Right renal pelvis (tissue), 4 donors: ENCODE data around the gene OPN1MW3. TPM values are rescaled to one million over a fixed set of nuclear protein-coding genes. Genes with fewer than 3 reads are reported as not detected.
"Not testable (repeated sequence)": the region's sequence is repeated elsewhere in the genome, so short reads cannot be mapped to it uniquely, and the experiment has no call there.

Experiments
- DNase-seq, 4 donors: peaks; one replicate each; pipeline ENCODE4 v3.0.0-alpha.2; 2013; ENCODE audit warnings: low read depth in 4 of 4, low spot score in 3 of 4, missing footprints in 1 of 4
- polyA plus RNA-seq, 4 donors: library from polyadenylated mRNA; unstranded; fragments of 120-200 nt; gene quantifications; one replicate each; pipeline ENCODE4 v1.2.1, GENCODE V29; 2013; ENCODE audit not compliant: insufficient read length in 4 of 4

OPN1MW3 gene
- polyA plus RNA-seq, 4 donors: not detected

DNA sequence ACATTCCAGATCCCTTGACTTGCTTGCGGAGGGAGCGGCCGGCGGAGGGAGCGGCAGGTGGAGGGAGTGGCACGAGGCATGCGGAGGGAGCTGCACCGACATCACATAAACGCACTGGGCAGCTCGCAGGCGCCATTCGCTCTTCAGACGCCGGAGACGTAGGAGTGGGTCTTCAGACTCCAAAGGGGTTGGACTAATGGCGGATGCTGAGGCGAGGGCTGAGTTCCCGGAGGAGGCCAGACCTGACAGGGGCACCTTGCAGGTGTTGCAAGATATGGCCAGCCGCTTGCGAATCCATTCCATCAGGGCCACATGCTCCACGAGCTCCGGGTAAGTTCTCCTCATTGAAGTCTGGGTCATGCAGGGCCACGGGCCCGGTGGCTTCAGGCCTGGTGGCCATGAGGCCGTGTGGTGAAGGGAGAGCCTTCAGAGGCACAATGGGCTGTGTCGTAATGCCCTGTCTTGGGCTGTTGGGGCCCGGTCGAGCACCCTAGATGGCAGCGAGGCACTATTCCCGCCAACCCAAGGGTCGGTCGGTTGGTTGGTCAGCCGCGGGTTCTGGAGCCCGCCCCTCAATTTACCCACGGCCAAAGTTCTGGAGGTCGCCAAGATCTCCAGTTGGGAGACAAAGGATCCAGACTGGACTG, 38.4 kb downstream of the OPN1MW3 start, which contains the start of gene TKTL1:
Gene TKTL1 (plus strand): TSS at position 132 of the 647 bp plus-strand sequence. CDS start 65 bp downstream, at position 197.
- no peak for DNase-seq

DNA sequence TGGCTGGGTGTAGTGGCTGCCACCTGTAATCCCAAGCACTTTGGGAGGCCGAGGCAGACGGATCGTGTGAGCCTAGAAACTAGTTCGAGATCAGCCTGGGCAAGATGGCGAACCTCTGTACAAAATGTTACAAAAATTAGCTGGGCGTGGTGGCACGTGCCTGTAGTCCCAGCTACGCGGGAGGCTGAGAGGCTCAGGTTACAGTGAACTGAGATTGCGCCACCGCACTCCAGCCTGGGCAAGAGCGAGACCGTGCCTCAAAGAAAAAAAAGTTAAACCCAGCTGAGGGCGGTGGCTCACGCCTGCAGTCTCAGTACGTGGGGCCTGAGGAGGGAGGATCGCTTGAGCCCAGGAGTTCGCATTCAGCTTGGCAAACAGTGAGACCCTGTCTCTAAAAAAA, 39.3 kb downstream of the OPN1MW3 start:
- no peak for DNase-seq

DNA sequence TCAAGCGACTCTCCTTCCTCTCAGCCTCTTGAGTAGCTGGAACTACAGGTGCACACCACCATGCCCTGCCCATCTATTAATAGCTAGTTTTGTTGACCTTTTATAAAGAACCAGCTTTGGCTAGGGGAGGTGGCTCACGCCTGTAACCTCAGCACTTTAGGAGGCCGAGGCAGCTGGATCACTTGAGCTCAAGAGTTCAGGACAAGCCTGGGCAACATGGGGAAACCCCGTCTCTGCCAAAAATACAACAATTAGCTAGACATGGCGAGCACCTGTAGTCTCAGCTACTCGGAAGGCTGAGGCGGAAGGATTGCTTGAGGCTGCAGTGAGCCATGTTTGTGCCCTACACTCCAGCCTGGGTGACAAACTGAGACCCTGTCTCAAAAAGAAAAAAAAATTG, 40.9 kb downstream of the OPN1MW3 start:
- DNase-seq: no peak

DNA sequence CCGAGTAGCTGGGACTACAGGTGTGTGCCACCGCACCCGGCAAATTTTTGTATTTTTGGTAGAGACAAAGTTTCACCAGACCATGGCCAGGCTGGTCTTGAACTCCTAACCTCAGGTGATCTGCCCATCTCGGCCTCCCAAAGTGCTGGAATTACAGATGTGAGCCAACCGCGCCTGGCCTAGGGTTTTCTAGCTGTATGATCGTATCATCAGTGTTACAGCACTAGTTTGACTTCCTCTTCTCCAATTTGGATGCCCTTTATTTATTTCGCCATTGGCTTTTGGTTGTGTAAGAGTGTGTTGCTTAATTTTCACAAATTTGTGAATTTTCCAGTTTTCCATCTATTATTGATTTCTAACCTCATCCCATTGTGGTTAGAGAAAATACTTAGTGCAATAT, 43.4 kb downstream of the OPN1MW3 start:
- no peak for DNase-seq

DNA sequence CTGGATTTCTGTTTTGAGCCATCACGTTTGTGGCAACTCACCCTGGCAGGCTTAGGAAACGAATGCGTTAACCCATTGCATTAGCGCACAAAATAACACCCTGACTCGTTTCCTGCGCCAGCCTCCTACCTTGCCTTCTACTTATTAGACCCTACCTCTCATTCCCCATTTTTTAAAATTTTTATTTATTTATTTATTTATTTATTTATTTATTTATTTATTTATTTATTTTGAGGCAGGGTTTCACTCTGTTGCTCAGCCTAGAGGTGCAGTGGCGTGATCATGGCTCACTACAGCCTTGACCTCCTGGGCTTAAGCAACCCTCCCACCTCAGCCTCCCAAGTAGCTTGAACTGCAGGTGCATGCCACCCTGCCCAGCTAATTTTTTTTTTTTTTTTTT, 45.6 kb downstream of the OPN1MW3 start:
- DNase-seq: not testable (repeated sequence)

DNA sequence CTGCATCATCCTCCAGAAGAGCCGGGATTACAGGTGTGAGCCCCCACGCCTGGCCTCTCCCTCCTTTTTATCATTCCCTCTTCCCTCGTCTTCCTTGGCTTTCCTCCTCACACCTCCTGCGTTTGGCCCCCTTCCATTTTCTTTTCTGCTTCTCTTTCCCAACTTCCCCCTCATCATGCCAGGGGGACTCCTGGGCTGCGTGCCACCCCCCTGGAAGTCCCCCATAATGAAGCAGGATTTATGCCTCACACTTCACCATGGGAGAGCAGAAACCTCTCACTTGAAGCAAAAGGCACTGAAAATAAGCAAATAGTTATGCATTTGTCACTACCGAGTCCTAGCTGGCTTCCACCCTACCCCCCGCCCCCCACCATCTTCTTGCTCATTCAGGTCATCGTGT, 46.1 kb downstream of the OPN1MW3 start:
- no peak for DNase-seq

DNA sequence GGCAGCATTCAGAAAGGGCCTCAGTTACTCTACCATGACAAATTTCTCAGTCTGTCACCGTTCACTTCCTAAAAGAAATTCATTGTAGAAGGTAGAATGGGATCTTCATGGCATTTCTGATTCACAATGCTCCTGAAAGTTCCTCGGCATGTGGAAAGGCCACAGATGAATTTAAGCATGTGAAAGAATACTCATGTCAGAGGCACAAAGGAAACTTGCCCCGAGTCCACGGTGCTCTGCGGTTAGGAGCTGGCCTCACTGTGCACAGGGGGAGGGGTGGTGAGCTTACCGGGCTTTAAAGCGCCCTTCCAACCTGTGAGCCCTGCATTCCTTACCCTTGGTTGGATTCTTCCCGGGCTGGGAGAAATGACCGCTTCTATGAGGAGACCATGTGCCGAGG, 47.5 kb downstream of the OPN1MW3 start:
- DNase-seq: no peak

DNA sequence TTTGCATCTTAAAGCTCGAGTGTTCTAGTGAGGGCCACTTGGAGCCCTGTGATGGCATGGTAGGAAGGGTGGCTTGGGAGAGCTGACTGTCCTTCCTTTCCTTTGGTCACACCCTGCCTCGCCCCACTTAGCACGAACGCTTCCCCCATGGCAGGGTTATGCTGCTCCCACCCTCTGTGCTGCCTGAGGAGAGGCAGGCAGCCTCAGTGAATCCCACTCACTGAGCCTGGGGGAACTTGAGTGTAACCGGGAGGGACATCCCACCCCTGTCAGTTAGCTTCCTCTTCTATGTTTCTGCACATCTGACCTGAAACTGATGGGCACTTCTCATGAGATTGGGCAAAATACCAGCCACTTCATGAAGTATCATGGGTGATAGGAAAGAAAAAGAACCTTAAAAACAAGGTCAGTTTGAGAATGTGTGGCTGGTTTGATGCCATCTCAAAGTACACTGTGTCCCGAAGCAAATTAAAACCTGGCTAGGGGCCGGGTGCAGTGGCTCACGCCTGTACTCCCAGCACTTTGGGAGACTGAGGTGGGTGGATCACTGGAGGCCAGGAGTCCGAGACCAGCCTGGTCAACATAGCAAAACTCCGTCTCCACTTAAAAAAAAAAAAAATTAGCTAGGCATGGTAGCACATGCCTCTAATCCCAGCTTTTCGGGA, 48.3 kb downstream of the OPN1MW3 start:
- DNase-seq: no peak

DNA sequence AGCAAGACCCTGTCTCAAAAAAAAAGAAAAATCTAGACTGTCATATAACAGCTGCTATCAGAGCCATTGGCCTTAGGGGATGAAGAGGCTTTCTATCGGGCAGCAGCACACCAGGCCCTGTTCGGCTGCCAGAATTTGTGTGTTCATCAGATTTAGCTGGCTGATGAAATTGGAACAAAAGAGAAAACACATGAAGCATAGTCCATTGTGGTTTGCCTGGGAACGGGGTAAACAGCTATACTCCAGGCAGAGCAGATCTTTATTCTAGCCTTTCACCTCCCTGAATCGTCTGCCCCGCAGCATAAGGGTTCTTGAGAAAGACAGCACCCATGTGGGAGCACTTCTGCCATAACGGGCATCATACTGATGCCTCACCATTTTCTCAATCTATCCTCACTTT, 49.8 kb downstream of the OPN1MW3 start:
- no peak for DNase-seq

DNA sequence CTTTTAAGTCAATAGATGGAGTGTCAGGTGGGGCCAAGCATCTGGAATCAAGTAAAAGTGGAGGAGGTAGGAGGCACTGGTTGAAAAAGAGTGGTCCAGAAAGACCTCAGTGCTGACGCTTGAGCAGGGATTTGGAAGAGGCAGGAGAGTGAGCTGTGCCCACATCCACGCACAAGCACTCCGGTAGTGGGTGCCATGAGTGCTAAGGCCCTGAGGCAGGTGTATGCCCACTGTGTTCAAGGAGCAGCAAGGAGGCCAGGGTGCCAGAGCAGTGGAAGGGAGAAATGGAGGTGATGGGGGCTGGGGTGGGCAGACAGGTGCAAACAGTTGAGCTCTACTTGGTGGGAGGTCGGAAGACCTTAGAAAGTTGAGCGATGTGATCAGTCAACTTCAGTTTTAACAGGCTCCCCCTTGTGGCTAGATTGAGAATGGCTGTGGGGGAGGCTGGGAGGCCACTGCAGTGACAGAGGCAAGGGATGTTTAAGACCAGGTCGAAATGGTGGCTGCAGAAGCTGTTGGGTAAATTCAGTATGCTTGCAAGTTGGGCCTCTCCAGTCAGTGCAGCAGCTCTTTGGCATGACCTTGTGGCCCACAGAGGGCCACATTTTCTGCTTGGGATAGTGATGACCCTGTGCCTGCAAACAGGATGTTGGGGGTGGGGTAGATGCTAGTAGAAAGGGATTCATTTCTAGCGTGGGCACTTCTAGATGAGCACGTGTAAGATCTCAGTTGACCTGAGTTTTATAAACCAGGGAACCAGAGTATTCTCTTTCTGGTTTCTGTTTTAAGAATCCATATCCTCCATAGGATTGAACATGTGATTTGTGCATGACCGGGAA, 50.9 kb downstream of the OPN1MW3 start:
- no peak for DNase-seq

DNA sequence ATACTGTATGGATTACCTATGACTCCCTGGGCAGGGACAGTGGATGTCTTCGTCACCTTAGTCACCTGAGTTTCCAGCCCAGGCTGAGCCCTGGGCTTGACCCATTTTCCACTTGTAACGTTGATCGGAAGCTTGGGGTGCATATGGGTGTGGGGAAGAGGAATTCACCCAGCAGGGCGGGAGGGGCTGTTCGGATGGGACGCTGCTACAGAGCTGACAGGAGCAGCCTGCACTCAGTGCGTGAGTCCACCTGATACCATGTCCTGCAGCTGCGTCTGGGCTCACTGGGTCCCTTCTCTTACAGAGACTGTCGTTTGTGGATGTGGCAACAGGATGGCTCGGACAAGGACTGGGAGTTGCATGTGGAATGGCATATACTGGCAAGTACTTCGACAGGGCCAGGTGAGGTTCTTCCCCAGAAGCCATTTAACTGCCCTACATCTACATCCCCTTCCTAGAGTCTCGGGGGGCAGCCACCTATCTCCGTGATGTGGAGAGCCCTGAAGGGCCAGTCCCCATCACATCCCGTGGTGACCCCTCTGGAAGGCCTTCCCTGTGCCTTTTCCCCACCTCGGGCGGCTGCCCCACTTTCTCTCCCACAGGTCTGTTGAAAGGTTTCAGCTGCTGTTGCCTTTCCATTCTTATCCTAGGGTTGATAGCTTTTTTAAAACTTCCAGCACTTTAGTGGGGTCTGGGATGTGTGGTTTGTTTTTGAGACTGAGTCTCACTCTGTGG, 51.8 kb downstream of the OPN1MW3 start:
- no peak for DNase-seq

DNA sequence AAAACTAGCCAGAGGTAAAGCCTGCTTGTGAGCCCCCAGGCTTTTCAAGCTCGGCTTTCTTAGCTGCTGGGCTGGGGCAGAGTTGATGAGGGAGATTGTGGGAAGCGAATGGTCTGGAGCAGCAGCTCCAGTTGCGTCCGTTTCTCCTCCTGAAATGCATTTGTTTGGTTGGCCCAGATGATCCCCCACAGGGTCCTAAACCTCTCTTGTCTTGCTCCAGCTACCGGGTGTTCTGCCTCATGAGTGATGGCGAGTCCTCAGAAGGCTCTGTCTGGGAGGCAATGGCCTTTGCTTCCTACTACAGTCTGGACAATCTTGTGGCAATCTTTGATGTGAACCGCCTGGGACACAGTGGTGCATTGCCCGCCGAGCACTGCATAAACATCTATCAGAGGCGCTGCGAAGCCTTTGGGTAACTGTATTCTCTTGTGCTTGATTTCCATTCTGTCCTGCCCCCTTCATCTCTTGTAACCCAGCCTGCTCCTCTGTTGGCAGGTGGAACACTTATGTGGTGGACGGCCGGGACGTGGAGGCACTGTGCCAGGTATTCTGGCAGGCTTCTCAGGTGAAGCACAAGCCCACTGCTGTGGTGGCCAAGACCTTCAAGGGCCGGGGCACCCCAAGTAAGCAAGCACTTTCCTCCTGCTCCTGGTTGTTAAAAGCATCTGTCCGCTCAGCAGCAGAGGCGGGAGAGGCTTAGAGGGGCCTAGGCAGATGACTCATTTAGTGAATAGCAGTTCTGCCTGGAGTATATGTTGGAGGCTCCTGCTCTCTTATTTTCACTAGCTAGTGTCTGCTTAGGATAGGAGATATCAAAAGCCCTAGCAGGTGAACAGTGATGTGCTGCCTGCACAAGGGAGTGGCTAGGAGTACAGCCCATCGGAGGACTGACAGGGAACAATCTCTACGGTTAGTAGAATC, 53.5 kb downstream of the OPN1MW3 start:
- DNase-seq: no peak

DNA sequence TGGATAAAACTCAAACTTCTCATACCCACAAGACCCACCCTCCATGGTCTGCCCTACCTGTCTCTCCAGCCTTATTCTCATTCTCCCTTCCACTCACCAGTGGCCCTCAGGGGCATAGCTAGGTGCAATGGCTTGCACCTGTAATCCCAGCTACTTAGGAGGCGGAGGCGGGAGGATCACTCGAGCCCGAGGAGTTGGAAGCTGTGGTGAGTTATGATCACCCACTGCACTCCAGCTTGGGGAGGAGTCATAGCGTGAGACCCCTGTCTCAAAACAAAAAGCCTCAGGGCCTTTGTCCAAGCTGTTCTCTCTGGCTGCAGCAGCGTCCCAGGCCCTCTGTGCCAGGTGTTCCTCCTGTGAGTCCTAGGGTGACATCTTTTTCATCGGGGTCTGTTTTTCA, 54.7 kb downstream of the OPN1MW3 start:
- DNase-seq: no peak

DNA sequence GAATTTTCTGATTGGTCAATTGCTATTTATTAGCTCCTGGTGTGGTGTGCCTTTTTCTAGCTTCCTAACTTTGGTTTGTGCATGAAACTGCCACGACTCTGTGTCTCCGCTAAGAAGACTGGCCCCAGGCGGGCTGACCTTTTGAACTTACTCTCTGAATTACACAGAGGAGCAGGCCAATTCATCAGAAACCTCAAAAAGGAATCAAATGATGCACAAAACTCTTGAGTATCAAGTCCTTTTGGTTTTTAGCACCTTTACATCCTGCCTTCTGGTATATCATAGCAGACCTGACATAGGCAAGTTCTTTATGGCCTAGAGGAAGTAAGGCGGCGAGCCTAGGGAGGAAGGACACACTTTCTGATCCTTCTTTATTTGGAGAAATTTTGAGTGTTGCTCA, 55.8 kb downstream of the OPN1MW3 start:
- no peak for DNase-seq

DNA sequence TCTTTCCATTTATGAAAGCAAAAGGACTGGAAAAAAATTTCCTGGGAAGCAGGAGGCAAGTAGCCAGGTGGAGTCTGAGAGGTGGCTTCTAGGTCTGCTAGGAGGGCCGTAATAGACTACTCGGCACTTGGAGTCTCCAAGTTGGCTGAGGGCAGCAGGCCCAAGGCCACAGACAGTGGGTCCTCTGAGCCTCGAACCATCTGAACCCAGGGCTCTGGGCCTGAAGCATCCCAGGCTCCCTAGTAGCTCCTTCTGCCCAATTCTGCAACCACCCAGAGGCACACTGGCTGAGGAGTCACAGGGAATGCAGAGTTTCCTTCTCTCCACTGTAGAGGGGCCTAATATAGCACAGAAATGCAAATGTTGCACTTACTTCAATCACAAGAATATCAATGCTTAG, 58.0 kb downstream of the OPN1MW3 start:
- DNase-seq: no peak

DNA sequence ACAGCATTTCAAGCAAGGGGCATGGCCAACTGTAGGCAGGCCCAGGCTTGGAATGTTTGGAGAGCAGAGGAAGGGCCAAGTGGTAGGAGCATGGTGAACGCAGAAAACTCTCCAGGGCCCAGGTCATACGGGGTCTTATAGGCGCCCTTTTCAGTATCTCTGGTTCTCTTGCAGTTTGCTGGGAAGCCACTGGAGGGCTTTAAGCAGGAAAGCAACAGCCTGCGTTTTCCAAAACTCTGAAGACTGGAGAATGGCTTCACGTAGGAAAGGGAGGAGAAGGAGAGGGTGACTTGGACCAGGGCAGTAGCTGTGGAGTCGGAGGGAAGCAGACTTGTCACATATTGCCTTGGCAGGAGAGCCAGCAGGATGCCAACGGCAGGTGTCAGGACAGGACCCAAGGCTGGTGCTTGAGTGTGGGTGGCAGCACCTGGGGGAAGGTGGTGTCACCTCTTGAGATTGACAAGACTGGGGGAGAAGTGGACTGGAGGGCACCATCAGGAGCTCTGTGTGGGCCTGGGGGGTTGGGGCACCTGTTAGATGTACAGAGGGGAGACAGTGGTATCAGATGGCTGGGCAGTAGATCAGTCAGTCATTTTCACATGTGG, 60.1 kb downstream of the OPN1MW3 start:
- DNase-seq: no peak

DNA sequence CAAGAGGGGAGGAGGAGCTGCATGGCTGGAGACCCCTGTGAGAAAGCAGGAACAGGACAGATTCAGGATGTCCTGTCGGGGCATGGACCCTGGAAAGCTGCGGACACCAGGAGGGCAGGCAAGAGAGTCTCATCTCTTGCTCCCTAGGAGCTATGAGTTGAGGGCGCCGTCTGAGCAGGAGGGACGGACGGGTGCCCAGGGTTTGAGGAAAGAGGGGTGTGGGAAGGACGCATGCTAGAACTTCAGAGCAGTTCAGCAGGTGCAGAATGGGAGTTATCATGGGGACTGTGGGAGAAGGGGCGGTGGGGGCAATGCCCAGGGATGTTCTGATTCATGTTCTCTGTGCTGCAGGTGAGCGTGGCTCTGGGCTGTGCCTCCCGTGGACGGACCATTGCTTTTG, 63.0 kb downstream of the OPN1MW3 start:
- no peak for DNase-seq
